ENCODE data around the gene GPC5. TPM values are rescaled to one million over a fixed set of nuclear protein-coding genes. Genes with fewer than 3 reads are reported as not detected.

GPC5 gene
- total RNA-seq, 3 donors from 2014 or later, result 0.13 to 0.16 TPM; not detected in 1

DNA sequence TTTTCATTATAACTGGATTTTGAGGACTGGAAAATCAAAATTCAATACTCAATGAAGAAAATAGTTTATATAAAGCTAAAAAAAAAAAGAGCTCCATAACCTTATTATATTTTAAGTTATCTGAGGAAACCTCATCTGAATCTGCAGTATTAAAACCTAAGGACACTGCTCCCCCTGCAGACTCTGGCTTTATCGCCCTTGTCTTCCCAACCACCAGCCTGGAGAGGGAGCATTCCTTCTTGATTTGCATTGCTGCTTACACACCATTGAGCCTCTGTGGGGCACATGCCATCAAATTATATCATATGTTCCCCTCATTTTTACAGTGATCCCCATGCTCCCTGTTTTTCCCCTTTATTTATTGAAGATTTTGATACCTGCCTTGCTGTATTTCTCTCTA, 956.8 kb downstream of the GPC5 start:
- no peaks in the 10 kb centered on the region for H3K36me3 Mint-ChIP-seq (ENCODE audit: insufficient read depth)
- H3K27me3 Mint-ChIP-seq (ENCODE audit: low read depth), result no peaks in the 10 kb centered on the region
- H3K4me3 Mint-ChIP-seq, result no peak overlapping the region
- DNase-seq, result no peak
- no peak for ATAC-seq
- H3K9me3 Mint-ChIP-seq, result peaks cover 15% of the 10 kb centered on the region
- H3K4me1 Mint-ChIP-seq (ENCODE audit: low read depth), result no peaks in the 10 kb centered on the region

DNA sequence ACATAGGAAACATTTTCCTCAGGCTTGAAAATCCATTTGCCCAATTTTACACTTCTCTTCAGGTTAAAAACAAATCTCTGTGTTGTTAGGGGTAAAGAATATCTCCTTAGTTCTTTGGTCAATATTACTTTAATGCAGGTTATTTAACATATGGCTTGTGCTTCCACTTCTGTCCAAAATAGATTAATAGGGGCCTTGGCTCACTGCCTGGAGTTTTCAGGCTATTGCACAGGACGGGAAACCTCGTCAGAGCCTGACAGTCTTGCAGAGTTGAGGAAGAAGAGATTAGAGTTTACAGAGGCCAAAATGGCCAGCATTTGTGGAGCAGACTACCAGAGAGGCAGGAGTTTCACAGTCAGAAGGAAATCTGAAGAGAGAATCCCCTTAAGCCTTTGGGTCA, 964.3 kb downstream of the GPC5 start:
- Mint-ChIP-seq H3K4me3 (no peak overlapping the region), H3K4me1 (ENCODE audit: low read depth) (no peaks in the 10 kb centered on the region), H3K36me3 (ENCODE audit: insufficient read depth) (no peaks in the 10 kb centered on the region), H3K9me3 (peaks cover 4% of the 10 kb centered on the region), H3K27me3 (ENCODE audit: low read depth) (no peaks in the 10 kb centered on the region)
- DNase-seq, result no peak
- no peak for ATAC-seq

DNA sequence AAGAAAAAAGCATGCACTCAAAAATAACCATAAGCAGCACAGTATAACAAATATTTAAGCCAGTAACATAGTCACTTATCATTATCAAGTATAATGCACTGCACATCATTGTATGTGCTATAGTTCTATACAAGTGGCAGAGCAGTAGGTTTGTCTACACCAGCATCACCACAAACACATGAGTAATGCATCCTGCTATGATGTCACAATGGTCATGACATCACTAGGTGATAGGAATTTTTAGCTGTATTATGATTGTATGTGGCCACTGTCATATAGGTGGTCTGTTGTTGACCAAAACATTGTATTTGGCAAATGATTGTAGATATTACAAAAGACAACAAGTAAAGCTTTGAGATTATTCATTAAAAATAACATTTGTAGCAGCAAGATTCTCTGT, 967.5 kb downstream of the GPC5 start:
- Mint-ChIP-seq H3K27me3 (ENCODE audit: low read depth) (no peaks in the 10 kb centered on the region), H3K9me3 (peaks cover 4% of the 10 kb centered on the region), H3K4me1 (ENCODE audit: low read depth) (no peaks in the 10 kb centered on the region), H3K4me3 (no peak overlapping the region), H3K36me3 (ENCODE audit: insufficient read depth) (no peaks in the 10 kb centered on the region)
- DNase-seq, result no peak
- ATAC-seq, result no peak

DNA sequence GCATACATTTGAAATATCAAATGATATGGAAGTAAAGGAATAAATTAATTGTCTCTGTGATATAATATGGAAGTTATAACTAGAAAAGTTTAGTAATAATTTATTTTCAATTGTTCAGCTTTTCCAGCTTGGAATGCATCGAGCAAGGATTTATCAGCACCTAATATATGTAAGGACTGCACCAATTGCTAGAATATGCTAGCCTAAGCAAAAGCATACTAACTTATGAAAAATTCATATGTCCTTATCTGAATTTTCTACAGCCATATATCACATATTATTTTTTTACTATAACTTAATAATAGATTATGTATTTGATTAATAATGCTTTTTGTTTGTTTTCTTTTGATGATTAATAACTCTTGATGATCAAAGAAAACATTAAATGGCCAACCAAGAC, 979.0 kb downstream of the GPC5 start:
- H3K27me3 Mint-ChIP-seq (ENCODE audit: low read depth), result no peaks in the 10 kb centered on the region

DNA sequence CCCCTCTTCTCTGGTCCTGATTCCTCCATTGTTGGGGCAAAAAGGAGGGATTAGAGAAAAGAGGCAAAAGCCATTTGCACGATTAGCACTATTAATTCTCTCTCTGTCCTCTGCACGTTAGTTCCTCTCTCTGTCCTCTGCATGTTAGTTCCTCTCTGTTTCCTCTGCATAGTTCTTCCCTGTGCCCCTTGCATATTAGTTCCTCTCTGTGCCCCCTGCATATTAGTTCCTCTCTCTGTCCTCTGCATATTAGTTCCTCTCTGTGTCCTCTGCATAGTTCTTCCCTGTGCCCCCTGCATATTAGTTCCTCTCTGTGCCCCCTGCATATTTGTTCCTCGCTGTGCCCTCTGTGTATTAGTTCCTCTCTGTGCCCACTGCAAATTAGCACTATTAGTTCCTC, 981.0 kb downstream of the GPC5 start:
- H3K4me3 Mint-ChIP-seq, result no peak overlapping the region
- ATAC-seq, result no peak

More for the DNA sequence above, 979.0 kb downstream of the GPC5 start:
- Mint-ChIP-seq H3K4me3 (no peak overlapping the region), H3K4me1 (ENCODE audit: low read depth) (no peaks in the 10 kb centered on the region), H3K9me3 (no peaks in the 10 kb centered on the region), H3K36me3 (ENCODE audit: insufficient read depth) (no peaks in the 10 kb centered on the region)
- DNase-seq (no peak), ATAC-seq (no peak)

GRCh38 chr13:92384410-92384809, 986.0 kb downstream of the GPC5 start:
- no peaks in the 10 kb centered on the region for H3K4me1 Mint-ChIP-seq (ENCODE audit: low read depth)
- DNase-seq (no peak), ATAC-seq (no peak)
- H3K9me3 Mint-ChIP-seq, result no peaks in the 10 kb centered on the region
- H3K27me3 Mint-ChIP-seq (ENCODE audit: low read depth), result no peaks in the 10 kb centered on the region
- no peak overlapping the region for H3K4me3 Mint-ChIP-seq
- H3K36me3 Mint-ChIP-seq (ENCODE audit: insufficient read depth), result no peaks in the 10 kb centered on the region

More for the DNA sequence above, 981.0 kb downstream of the GPC5 start:
- Mint-ChIP-seq H3K9me3 (no peaks in the 10 kb centered on the region), H3K36me3 (ENCODE audit: insufficient read depth) (no peaks in the 10 kb centered on the region), H3K27me3 (ENCODE audit: low read depth) (no peaks in the 10 kb centered on the region), H3K4me1 (ENCODE audit: low read depth) (no peaks in the 10 kb centered on the region)
- no peak for DNase-seq

DNA sequence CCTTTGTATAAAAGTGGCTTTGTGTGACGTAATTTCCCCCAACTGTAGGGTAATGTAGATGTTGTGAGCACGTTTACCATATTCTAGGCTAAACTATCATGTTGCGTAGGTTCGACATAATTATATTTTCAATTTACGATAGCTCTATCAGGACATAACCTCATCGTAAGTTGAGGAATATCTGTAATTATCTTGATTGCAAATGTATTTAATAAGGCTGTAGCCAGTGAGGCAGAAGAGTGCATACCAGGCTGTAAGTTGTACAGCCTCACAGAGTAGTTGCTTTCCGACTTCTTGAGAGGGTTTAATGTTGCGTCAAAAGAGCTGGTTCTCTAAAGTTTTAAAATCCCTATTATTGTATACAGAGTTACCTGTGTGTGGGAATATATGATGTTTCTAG, 988.8 kb downstream of the GPC5 start:
- Mint-ChIP-seq H3K36me3 (ENCODE audit: insufficient read depth) (no peaks in the 10 kb centered on the region), H3K9me3 (no peaks in the 10 kb centered on the region), H3K4me1 (ENCODE audit: low read depth) (no peaks in the 10 kb centered on the region), H3K27me3 (ENCODE audit: low read depth) (no peaks in the 10 kb centered on the region), H3K4me3 (no peak overlapping the region)
- DNase-seq (no peak), ATAC-seq (no peak)

DNA sequence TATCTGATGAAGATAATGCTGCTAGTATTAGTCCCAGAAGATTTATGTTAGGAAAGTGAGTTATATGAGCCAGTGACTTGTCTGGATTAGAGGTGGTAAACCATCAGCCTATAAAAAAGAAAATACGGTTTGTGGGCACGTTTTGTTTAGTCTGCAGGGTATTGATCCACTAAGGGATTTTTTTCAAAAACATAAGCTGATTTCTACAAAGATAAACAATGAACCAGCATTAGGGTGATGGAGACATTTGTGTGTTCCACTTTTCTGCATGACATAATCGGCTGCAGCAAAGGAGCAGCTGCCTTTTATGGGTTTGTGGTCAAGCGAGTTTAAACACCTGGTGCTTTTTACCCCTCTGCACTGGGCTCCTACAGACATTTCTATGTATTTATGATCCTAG, 991.8 kb downstream of the GPC5 start:
- H3K9me3 Mint-ChIP-seq, result peaks cover 3% of the 10 kb centered on the region
- H3K36me3 Mint-ChIP-seq (ENCODE audit: insufficient read depth), result no peaks in the 10 kb centered on the region
- DNase-seq (no peak), ATAC-seq (no peak)
- H3K27me3 Mint-ChIP-seq (ENCODE audit: low read depth), result no peaks in the 10 kb centered on the region
- no peaks in the 10 kb centered on the region for H3K4me1 Mint-ChIP-seq (ENCODE audit: low read depth)
- no peak overlapping the region for H3K4me3 Mint-ChIP-seq

DNA sequence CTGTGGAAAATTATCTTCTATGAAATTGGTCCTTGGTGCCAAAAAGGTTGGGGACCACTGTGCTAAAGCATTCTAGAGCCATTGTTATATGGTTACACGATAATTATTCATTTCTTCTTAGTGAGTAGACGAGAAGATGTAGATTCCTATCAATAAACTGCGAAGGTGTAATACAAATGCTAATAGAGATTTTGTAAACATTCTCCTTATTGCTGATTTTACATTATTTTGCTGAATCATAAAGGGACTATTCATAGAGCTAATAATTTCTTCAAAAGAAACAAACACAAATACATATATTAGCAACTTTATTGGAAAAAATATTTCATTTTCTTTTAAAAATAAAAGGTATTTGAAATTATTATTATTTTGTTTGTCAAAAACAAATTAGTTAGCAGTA, 1005.2 kb downstream of the GPC5 start:
- Mint-ChIP-seq H3K36me3 (ENCODE audit: insufficient read depth) (no peaks in the 10 kb centered on the region), H3K4me3 (no peak overlapping the region), H3K9me3 (peaks cover 4% of the 10 kb centered on the region), H3K27me3 (ENCODE audit: low read depth) (no peaks in the 10 kb centered on the region), H3K4me1 (ENCODE audit: low read depth) (no peaks in the 10 kb centered on the region)
- DNase-seq, result no peak
- no peak for ATAC-seq

DNA sequence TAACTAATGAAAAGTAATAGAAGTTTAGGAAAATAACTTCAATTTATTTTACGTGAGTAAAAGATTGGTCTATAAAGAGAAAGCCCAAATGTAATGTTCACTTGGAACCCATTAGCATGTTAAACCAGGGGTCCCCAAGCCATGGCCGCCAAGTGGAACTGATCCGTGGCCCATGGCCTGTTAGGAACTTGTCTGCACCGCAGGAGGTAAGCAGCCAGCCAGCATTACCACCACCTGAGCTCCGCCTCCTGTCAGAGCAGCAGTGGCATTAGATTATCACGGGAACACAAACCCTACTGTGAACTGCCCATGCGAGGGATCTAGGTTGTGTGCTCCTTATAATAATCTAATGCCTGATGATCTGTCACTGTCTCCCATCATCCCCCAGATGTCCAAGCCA, 1009.4 kb downstream of the GPC5 start:
- H3K27me3 Mint-ChIP-seq (ENCODE audit: low read depth), result no peaks in the 10 kb centered on the region
- H3K4me1 Mint-ChIP-seq (ENCODE audit: low read depth), result no peaks in the 10 kb centered on the region
- ATAC-seq, result no peak
- H3K4me3 Mint-ChIP-seq, result no peak overlapping the region
- no peaks in the 10 kb centered on the region for H3K36me3 Mint-ChIP-seq (ENCODE audit: insufficient read depth)
- no peaks in the 10 kb centered on the region for H3K9me3 Mint-ChIP-seq
- no peak for DNase-seq

- DNase-seq (no peak), ATAC-seq (no peak)
- Mint-ChIP-seq H3K4me1 (ENCODE audit: low read depth) (no peaks in the 10 kb centered on the region), H3K4me3 (no peak overlapping the region), H3K9me3 (peaks cover 14% of the 10 kb centered on the region), H3K36me3 (ENCODE audit: insufficient read depth) (no peaks in the 10 kb centered on the region), H3K27me3 (ENCODE audit: low read depth) (no peaks in the 10 kb centered on the region)
Measured at GRCh38 chr13:92412481-92412880, 1014.1 kb downstream of the GPC5 start.

DNA sequence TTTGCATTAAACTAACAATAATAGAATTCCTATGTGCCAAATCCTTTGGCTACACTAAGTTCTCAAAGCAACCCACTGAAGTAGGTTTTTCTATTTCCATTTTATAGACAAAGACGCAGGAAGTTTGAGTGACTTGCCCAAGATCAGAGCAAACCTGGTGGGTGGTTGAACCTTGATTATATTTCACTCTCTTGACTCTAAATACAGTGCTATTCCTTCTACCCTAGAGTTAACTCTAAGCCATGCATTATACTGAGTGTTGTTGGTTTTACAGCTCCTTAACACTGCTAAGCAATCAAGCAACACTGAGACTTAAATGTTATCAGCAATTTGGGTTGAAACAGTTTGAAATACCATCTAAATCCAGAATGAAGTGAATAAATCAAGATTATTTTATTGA, 1014.6 kb downstream of the GPC5 start:
- Mint-ChIP-seq H3K27me3 (ENCODE audit: low read depth) (no peaks in the 10 kb centered on the region), H3K36me3 (ENCODE audit: insufficient read depth) (no peaks in the 10 kb centered on the region), H3K9me3 (peaks cover 14% of the 10 kb centered on the region), H3K4me1 (ENCODE audit: low read depth) (no peaks in the 10 kb centered on the region), H3K4me3 (no peak overlapping the region)
- no peak for DNase-seq
- ATAC-seq, result no peak

DNA sequence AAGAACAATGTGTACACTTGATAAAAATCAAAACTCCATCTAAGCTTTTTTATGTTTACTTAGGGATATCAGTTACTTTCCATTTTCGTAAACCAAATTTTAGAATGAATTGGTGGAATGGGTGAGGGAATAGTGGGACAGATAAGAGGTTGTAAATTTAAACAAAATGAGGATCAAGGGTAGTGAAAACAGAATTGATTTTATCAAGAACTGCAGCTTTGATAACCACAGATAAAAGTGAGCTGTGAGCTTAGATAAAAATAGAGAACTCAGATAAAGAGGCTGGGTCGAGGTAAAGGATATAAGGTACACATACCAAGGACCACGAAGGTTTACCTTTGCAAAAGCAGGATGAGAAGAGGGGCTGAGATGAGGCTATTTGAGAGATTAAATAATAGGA, 1015.0 kb downstream of the GPC5 start:
- Mint-ChIP-seq H3K4me3 (no peak overlapping the region), H3K9me3 (peaks cover 14% of the 10 kb centered on the region), H3K27me3 (ENCODE audit: low read depth) (no peaks in the 10 kb centered on the region), H3K36me3 (ENCODE audit: insufficient read depth) (no peaks in the 10 kb centered on the region), H3K4me1 (ENCODE audit: low read depth) (no peaks in the 10 kb centered on the region)
- DNase-seq (no peak), ATAC-seq (no peak)

DNA sequence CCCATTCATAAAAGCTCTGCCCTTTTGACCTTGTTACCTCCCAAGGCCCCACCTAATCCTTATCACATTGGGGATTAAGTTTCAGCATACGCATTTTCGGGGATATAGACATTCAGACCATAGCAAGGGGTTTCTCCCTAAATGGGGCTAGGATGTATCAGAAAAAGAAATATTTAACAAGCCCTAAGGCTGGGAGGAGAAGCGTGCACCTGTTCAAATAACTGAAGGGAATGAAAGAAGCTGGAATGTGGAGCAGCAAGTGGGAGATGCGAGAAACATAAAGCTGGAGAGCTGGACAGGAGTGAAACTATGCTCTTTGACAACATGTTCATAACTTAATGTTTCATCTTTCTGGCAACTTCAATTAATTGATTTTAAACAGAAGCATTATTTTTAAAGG, 1016.4 kb downstream of the GPC5 start:
- Mint-ChIP-seq H3K27me3 (ENCODE audit: low read depth) (no peaks in the 10 kb centered on the region), H3K9me3 (peaks cover 16% of the 10 kb centered on the region), H3K4me3 (no peak overlapping the region), H3K36me3 (ENCODE audit: insufficient read depth) (no peaks in the 10 kb centered on the region), H3K4me1 (ENCODE audit: low read depth) (no peaks in the 10 kb centered on the region)
- ATAC-seq (no peak), DNase-seq (no peak)

DNA sequence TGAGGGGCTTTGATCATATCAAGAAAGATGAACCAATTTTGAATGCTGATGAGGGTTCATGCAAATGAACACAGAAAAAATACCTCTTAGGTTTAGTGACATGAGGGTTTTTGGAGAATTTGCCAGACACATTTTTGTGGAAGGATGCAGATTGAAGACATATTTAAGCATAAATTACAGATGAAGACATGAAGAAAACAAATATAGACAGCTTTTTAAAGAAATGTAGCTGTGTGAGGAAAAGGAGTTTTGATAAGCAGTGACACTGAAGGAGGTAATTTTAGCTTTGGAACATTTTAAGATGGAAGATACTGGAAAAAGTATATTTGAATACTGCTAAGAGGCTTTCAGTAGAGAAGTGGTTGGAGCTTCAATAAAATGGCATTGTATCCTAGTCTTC, 1017.4 kb downstream of the GPC5 start:
- DNase-seq (no peak), ATAC-seq (no peak)
- H3K27me3 Mint-ChIP-seq (ENCODE audit: low read depth), result no peaks in the 10 kb centered on the region
- H3K9me3 Mint-ChIP-seq, result peaks cover 17% of the 10 kb centered on the region
- H3K4me1 Mint-ChIP-seq (ENCODE audit: low read depth), result no peaks in the 10 kb centered on the region
- H3K4me3 Mint-ChIP-seq, result no peak overlapping the region
- H3K36me3 Mint-ChIP-seq (ENCODE audit: insufficient read depth), result no peaks in the 10 kb centered on the region

GRCh38 chr13:92418818-92419412, 1020.5 kb downstream of the GPC5 start:
- ATAC-seq (no peak), DNase-seq (no peak)
- no peaks in the 10 kb centered on the region for H3K36me3 Mint-ChIP-seq (ENCODE audit: insufficient read depth)
- H3K4me1 Mint-ChIP-seq (ENCODE audit: low read depth), result no peaks in the 10 kb centered on the region
- no peak overlapping the region for H3K4me3 Mint-ChIP-seq
- no peaks in the 10 kb centered on the region for H3K27me3 Mint-ChIP-seq (ENCODE audit: low read depth)
- H3K9me3 Mint-ChIP-seq, result peaks cover 16% of the 10 kb centered on the region

Data from activated T-cell treated with anti-CD3 and anti-CD28 coated beads, Interleukin-2, amount 50 U/mL, for 4 hours (primary cell).